HL-60 (cell line): ENCODE measurements around the gene MYOM1.

ENCODE experiments used
- CTCF ChIP-seq: IDR thresholded peaks from one replicate; pipeline ENCODE4 v1.5.1; 2011; ENCODE audit warnings: low read length, control low read depth, inconsistent platforms; ENCODE audit not compliant: insufficient read depth
- SPI1 ChIP-seq: IDR thresholded peaks from 2 replicates; pipeline ENCODE4 v1.6.1; 2012; ENCODE audit warnings: low read depth, mild to moderate bottlenecking, borderline replicate concordance

GRCh38 chr18:3040173-3040572 is 179.6 kb downstream of the MYOM1 start:
- TF ChIP-seq CTCF (no peak), SPI1 (no peak)
